GM18505 (cell line): Measurements from ENCODE around the gene ESPN.

ENCODE experiments used
- ATAC-seq: cut with Tn5 transposase; IDR thresholded peaks from one replicate; pipeline ENCODE4 v1.9.1; 2021; ENCODE audit not compliant: unreplicated experiment
- POLR2A ChIP-seq: IDR thresholded peaks from 4 replicates; pipeline ENCODE4 v1.6.1; 2011; ENCODE audit warnings: borderline replicate concordance; ENCODE audit not compliant: insufficient read depth, insufficient read length; ENCODE audit errors: extremely low read depth

Gene ESPN

GRCh38 chr1:6464514-6464836 is 39.9 kb downstream of the ESPN start:
- no peak for ATAC-seq
- no peak for TF ChIP-seq POLR2A

GRCh38 chr1:6464915-6465314 is 40.3 kb downstream of the ESPN start:
- ATAC-seq: no peak
- no peak for TF ChIP-seq POLR2A

- no peak for TF ChIP-seq POLR2A
- ATAC-seq: no peak
Measured at GRCh38 chr1:6465461-6466005, 41.0 kb downstream of the ESPN start.

- no peak for TF ChIP-seq POLR2A
- ATAC-seq: no peak
Measured at GRCh38 chr1:6466023-6466422, 41.4 kb downstream of the ESPN start, which contains the start of gene TNFRSF25. Gene TNFRSF25, minus strand, starts transcription at chr1:6466173. Its CDS starts 66 bp downstream, at chr1:6466107.

- no peak for ATAC-seq
- no peak for TF ChIP-seq POLR2A
Measured at GRCh38 chr1:6466751-6467150, 42.2 kb downstream of the ESPN start.

- TF ChIP-seq POLR2A: no peak
- ATAC-seq: no peak
Measured at GRCh38 chr1:6467224-6467623, 42.6 kb downstream of the ESPN start.

- no peak for ATAC-seq
- no peak for TF ChIP-seq POLR2A
Measured at GRCh38 chr1:6467744-6468688, 43.4 kb downstream of the ESPN start.

- no peak for ATAC-seq
- TF ChIP-seq POLR2A: no peak
Measured at GRCh38 chr1:6468729-6469461, 44.3 kb downstream of the ESPN start.

GRCh38 chr1:6470132-6471085 is 45.8 kb downstream of the ESPN start:
- ATAC-seq: no peak
- no peak for TF ChIP-seq POLR2A

- TF ChIP-seq POLR2A: no peak
- no peak for ATAC-seq
Measured at GRCh38 chr1:6471086-6471969, 46.8 kb downstream of the ESPN start.

- ATAC-seq: no peak
- TF ChIP-seq POLR2A: no peak
Measured at GRCh38 chr1:6471970-6472368, 47.4 kb downstream of the ESPN start.

- no peak for ATAC-seq
- no peak for TF ChIP-seq POLR2A
Measured at GRCh38 chr1:6472391-6472790, 47.8 kb downstream of the ESPN start.
